ENCODE measurements around the gene PSMD11. TPM values are rescaled to one million over a fixed set of nuclear protein-coding genes. Genes with fewer than 3 reads are reported as not detected.

The PSMD11 gene
- total RNA-seq, 4 donors from 2014 or later = 37.3 to 48.9 (median 46.8) TPM

- DNase-seq (ENCODE audit: low spot score in 2 of 2) = no peak
- H3K36me3 ChIP-seq = no peaks in the 10 kb centered on the region
- H3K4me1 ChIP-seq = peaks cover 0 to 18% (median 11%) of the 10 kb centered on the region in 4 donors
- H3K27me3 ChIP-seq = no peaks in the 10 kb centered on the region
- H3K27ac ChIP-seq = peak overlapping the region in 1 of 4 donors; percentile 9
- 1 to 2% methylated on average over 51 to 61 of the region's 61 CpGs for WGBS, 2 donors
- TF ChIP-seq POLR2A (IDR thresholded peaks at IDR 0.05) (no peak), EP300 (IDR thresholded peaks at IDR 0.05) (no peak), CTCF (IDR thresholded peaks at IDR 0.05) (no peak)
- H3K9me3 ChIP-seq = no peaks in the 10 kb centered on the region
- H3K4me3 ChIP-seq = peak overlapping the region; percentile 35 to 55 (median 42)
These were observed 75.2 kb downstream of the PSMD11 start for GRCh38 chr17:32519228-32520103.

GRCh38 chr17:32520104-32520701, 75.9 kb downstream of the PSMD11 start:
- Histone ChIP-seq H3K27ac (peak overlapping the region in 1 of 4 donors; percentile 9), H3K36me3 (no peaks in the 10 kb centered on the region), H3K4me3 (peak overlapping the region in 2 of 4 donors; percentile 39 to 55), H3K27me3 (no peaks in the 10 kb centered on the region), H3K4me1 (peaks cover 0 to 18% (median 11%) of the 10 kb centered on the region in 4 donors), H3K9me3 (no peaks in the 10 kb centered on the region)
- no peak for DNase-seq (ENCODE audit: low spot score in 2 of 2)
- 37 to 44% methylated on average over 17 of the region's 17 CpGs for WGBS, 2 donors
- TF ChIP-seq POLR2A (IDR thresholded peaks at IDR 0.05) (no peak), EP300 (IDR thresholded peaks at IDR 0.05) (no peak), CTCF (IDR thresholded peaks at IDR 0.05) (no peak)

GRCh38 chr17:32520737-32521404, 76.6 kb downstream of the PSMD11 start:
- TF ChIP-seq EP300 (IDR thresholded peaks at IDR 0.05) (no peak), POLR2A (IDR thresholded peaks at IDR 0.05) (no peak), CTCF (IDR thresholded peaks at IDR 0.05) (no peak)
- peaks cover 0 to 18% (median 11%) of the 10 kb centered on the region in 4 donors for H3K4me1 ChIP-seq
- DNase-seq (ENCODE audit: low spot score in 2 of 2) = no peak
- no peaks in the 10 kb centered on the region for H3K36me3 ChIP-seq
- no peaks in the 10 kb centered on the region for H3K27me3 ChIP-seq
- no peak overlapping the region for H3K4me3 ChIP-seq
- H3K27ac ChIP-seq = peak overlapping the region in 1 of 4 donors; percentile 9
- WGBS, 2 donors = 95 to 96% methylated on average over 9 of the region's 9 CpGs
- H3K9me3 ChIP-seq = no peaks in the 10 kb centered on the region

GRCh38 chr17:32523017-32523680, 78.8 kb downstream of the PSMD11 start:
- TF ChIP-seq CTCF (IDR thresholded peaks at IDR 0.05) = no peak
- TF ChIP-seq EP300 (IDR thresholded peaks at IDR 0.05) = no peak
- Histone ChIP-seq H3K27ac (no peak overlapping the region), H3K4me1 (peaks cover 0 to 18% (median 11%) of the 10 kb centered on the region in 4 donors), H3K27me3 (no peaks in the 10 kb centered on the region), H3K9me3 (no peaks in the 10 kb centered on the region), H3K4me3 (no peak overlapping the region), H3K36me3 (no peaks in the 10 kb centered on the region)
- no peak for DNase-seq (ENCODE audit: low spot score in 2 of 2)
- 77 to 85% methylated on average over 11 of the region's 11 CpGs for WGBS, 2 donors
